Uterus (tissue), 4 donors: ENCODE results near the gene SNRNP70. TPM values are rescaled to one million over a fixed set of nuclear protein-coding genes. Genes with fewer than 3 reads are reported as not detected.
A peak's percentile ranks its signal among the peaks of the same experiment; 100 is the strongest.
"Not testable (repeated sequence)": the region's sequence is repeated elsewhere in the genome, so short reads cannot be mapped to it uniquely, and the experiment has no call there.

Experiments used
- DNase-seq, 2 donors: peaks; one replicate each; pipeline ENCODE4 v3.0.0-alpha.2; 2019 to 2020
- H3K27ac ChIP-seq, 2 donors: fragments of 200-600 bp; sonication (generic); 1 replicate in 1 of 2; 2 replicates in 1 of 2; pipeline ENCODE4 v1.5.1; 2016 to 2018
- H3K27me3 ChIP-seq, 2 donors: fragments of 200-600 bp; sonication (generic); one replicate each; pipeline ENCODE4 v1.5.1; 2018 to 2019; ENCODE audit warnings: control low read depth in 1 of 2
- H3K36me3 ChIP-seq, 2 donors: fragments of 200-600 bp; sonication (generic); one replicate each; pipeline ENCODE4 v1.5.1; 2019; ENCODE audit warnings: control low read depth in 1 of 2
- H3K4me1 ChIP-seq, 2 donors: fragments of 200-600 bp; sonication (generic); one replicate each; pipeline ENCODE4 v1.5.1; 2018 to 2019; ENCODE audit warnings: control low read depth in 1 of 2
- H3K4me3 ChIP-seq, 2 donors: fragments of 200-600 bp; sonication (generic); 1 replicate in 1 of 2; 2 replicates in 1 of 2; pipeline ENCODE4 v1.5.1; 2018 to 2019; ENCODE audit warnings: mild to moderate bottlenecking in 1 of 2
- H3K9me3 ChIP-seq, 2 donors: fragments of 200-600 bp; sonication (generic); one replicate each; pipeline ENCODE4 v1.5.1; 2019; ENCODE audit warnings: control low read depth in 1 of 2
- POLR2A ChIP-seq, 2 donors: fragments of 450-650 bp; IDR thresholded peaks; one replicate each; pipeline ENCODE4 v1.6.1; 2016; ENCODE audit warnings: antibody characterized with exemption in 2 of 2, mild to moderate bottlenecking in 1 of 2, moderate library complexity in 1 of 2
- intact Hi-C: fragments of 100-400 bp; cut with DNase I; formaldehyde crosslinking; loops from one replicate; pipeline ENCODE4 v1.15.1; 2023; ENCODE audit warnings: low total_unique reads
- total RNA-seq, 4 donors: library from RNA; depleted of rRNA in 3 of 4; stranded (reverse); fragments of >200 nt in 3 of 4; gene quantifications; one replicate each; pipeline versions ENCODE4 v1.1.0 to v1.2.4, GENCODE V29; 2014 to 2023
- TF ChIP-seq, protein P1 (sequence below), 4 experiments: fragments of 200-600 bp in 2 of 4; fragments of 450-650 bp in 2 of 4; sonication (generic) in 2 of 4; IDR thresholded peaks; one replicate each; pipeline ENCODE4 v1.5.1; 2016 to 2019; ENCODE audit warnings: antibody characterized with exemption in 4 of 4, mild to moderate bottlenecking in 2 of 4, moderate library complexity in 1 of 4
- donor health status: DM: yes; HTN: yes; CAD: no.

Gene SNRNP70
- total RNA-seq, 4 donors from 2014 or later: 196 to 462 (median 289) TPM

GRCh38 chr19:49141352-49141751, 56.1 kb downstream of the SNRNP70 start:
- H3K9me3 ChIP-seq: no peaks in the 10 kb centered on the region
- no peak for DNase-seq
- intact Hi-C loops: loop anchor here (10.0 kb wide), 1 partner anchor 47 kb away; no protein-coding TSS in a partner anchor
- H3K36me3 ChIP-seq: no peaks in the 10 kb centered on the region
- no peak overlapping the region for H3K27ac ChIP-seq
- H3K4me1 ChIP-seq: no peaks in the 10 kb centered on the region
- TF ChIP-seq, protein P1, sequence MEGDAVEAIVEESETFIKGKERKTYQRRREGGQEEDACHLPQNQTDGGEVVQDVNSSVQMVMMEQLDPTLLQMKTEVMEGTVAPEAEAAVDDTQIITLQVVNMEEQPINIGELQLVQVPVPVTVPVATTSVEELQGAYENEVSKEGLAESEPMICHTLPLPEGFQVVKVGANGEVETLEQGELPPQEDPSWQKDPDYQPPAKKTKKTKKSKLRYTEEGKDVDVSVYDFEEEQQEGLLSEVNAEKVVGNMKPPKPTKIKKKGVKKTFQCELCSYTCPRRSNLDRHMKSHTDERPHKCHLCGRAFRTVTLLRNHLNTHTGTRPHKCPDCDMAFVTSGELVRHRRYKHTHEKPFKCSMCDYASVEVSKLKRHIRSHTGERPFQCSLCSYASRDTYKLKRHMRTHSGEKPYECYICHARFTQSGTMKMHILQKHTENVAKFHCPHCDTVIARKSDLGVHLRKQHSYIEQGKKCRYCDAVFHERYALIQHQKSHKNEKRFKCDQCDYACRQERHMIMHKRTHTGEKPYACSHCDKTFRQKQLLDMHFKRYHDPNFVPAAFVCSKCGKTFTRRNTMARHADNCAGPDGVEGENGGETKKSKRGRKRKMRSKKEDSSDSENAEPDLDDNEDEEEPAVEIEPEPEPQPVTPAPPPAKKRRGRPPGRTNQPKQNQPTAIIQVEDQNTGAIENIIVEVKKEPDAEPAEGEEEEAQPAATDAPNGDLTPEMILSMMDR (IDR thresholded peaks at IDR 0.05): no peak
- no peak for TF ChIP-seq POLR2A (IDR thresholded peaks at IDR 0.05)
- no peak overlapping the region for H3K4me3 ChIP-seq
- H3K27me3 ChIP-seq: no peaks in the 10 kb centered on the region

DNA sequence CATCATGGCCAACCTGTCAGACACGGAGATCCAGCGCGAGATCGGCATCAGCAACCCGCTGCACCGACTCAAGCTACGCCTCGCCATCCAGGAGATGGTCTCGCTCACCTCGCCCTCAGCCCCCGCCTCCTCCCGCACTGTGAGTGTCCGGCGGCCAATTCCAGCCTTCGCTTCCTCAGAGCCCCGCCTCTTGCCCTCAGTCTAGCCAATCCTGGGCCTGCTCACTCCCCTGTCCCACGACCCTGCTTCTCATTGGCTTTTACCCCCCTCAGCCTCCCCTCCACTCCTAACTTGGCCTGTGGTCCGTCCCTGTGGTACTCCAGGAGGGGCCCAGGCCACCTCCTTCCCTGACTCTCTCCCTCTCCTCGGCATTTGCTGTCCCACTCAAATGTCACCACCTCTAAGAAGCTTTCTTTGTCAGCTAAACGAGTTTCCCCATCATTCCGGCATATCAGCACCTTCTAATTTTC, 57.6 kb downstream of the SNRNP70 start:
- H3K36me3 ChIP-seq: no peaks in the 10 kb centered on the region
- DNase-seq: peak; percentile 73 to 84
- peak in 1 of 2 donors; percentile 32 for TF ChIP-seq POLR2A (IDR thresholded peaks at IDR 0.05)
- TF ChIP-seq, protein P1 (IDR thresholded peaks at IDR 0.05): peak in 1 of 4 experiments; percentile 15
- H3K27me3 ChIP-seq: no peaks in the 10 kb centered on the region
- peak overlapping the region; percentile 24 to 26 for H3K4me3 ChIP-seq
- intact Hi-C loops: loop anchor here (10.0 kb wide), 1 partner anchor 48 kb away; no protein-coding TSS in a partner anchor
- no peak overlapping the region for H3K27ac ChIP-seq
- no peaks in the 10 kb centered on the region for H3K9me3 ChIP-seq
- H3K4me1 ChIP-seq: no peaks in the 10 kb centered on the region

- Histone ChIP-seq H3K4me3 (no peak overlapping the region), H3K27ac (no peak overlapping the region), H3K36me3 (no peaks in the 10 kb centered on the region), H3K9me3 (no peaks in the 10 kb centered on the region), H3K27me3 (no peaks in the 10 kb centered on the region), H3K4me1 (peaks cover 0 to 11% of the 10 kb centered on the region in 2 donors)
- intact Hi-C loops: loop anchor here (10.0 kb wide), 1 partner anchor 51 kb away; no protein-coding TSS in a partner anchor
- no peak for TF ChIP-seq POLR2A (IDR thresholded peaks at IDR 0.05)
- TF ChIP-seq, protein P1 (IDR thresholded peaks at IDR 0.05): peak; percentile 73 to 79 (median 76)
- peak; percentile 67 to 68 for DNase-seq
These were observed 60.5 kb downstream of the SNRNP70 start for GRCh38 chr19:49145573-49146407.

GRCh38 chr19:49146408-49146770, 61.1 kb downstream of the SNRNP70 start:
- intact Hi-C loops: loop anchor here (10.0 kb wide), 1 partner anchor 52 kb away; no protein-coding TSS in a partner anchor
- not testable (repeated sequence) for H3K4me3 ChIP-seq, H3K27ac ChIP-seq, H3K27me3 ChIP-seq, H3K9me3 ChIP-seq, H3K36me3 ChIP-seq
- peaks cover 0 to 11% of the 10 kb centered on the region in 2 donors for H3K4me1 ChIP-seq
- DNase-seq: peak in 1 of 2 donors; percentile 13

GRCh38 chr19:49148044-49148682, 62.9 kb downstream of the SNRNP70 start:
- peak overlapping the region in 1 of 2 donors; percentile 68 for H3K4me3 ChIP-seq
- intact Hi-C loops: loop anchor here (10.0 kb wide), 1 partner anchor 53 kb away; no protein-coding TSS in a partner anchor

More at GRCh38 chr19:49148044-49148682, 62.9 kb downstream of the SNRNP70 start:
- Histone ChIP-seq H3K4me1 (peaks cover 0 to 11% of the 10 kb centered on the region in 2 donors), H3K36me3 (no peaks in the 10 kb centered on the region), H3K9me3 (no peaks in the 10 kb centered on the region), H3K27ac (peak overlapping the region; percentile 40 to 86), H3K27me3 (no peaks in the 10 kb centered on the region)
- no peak for TF ChIP-seq POLR2A (IDR thresholded peaks at IDR 0.05)
- TF ChIP-seq, protein P1 (IDR thresholded peaks at IDR 0.05): no peak
- DNase-seq: peak in 1 of 2 donors; percentile 47
